ENCODE results near the gene VASH2.

The VASH2 gene

DNA sequence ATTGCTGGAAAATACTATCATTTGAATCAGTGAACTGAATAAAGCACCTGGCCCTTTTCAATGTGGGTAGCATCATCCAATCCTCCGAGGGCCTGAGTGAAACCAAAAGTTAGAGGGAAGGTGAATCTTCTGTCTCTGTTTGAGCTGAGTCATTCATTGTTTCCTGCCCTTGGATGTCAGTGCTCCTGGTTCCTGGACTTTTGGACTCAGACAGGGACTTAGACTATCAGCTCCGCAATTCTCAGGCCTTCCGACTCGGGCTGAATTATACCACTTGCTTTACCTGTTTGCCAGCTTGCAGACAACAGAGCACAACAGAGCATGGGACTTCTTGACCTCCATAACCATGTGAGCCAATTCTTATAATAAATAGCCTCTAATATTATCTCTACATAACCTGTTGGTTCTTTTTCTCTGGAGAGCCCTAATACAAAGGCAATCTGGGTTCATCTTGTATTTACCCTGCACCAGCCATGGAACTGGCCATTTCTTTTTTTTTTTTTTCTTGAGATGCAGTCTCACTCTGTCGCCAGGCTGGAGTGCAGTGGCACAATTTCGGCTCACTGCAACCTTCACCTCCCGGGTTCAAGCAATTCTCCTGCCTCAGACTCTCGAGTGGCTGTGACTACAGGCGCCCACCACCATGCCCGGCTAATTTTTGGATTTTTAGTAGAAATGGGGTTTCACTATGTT is 19.2 kb upstream of the VASH2 start:
- no peak for DNase-seq (ENCODE audit: low read depth in 2 of 2)

DNA sequence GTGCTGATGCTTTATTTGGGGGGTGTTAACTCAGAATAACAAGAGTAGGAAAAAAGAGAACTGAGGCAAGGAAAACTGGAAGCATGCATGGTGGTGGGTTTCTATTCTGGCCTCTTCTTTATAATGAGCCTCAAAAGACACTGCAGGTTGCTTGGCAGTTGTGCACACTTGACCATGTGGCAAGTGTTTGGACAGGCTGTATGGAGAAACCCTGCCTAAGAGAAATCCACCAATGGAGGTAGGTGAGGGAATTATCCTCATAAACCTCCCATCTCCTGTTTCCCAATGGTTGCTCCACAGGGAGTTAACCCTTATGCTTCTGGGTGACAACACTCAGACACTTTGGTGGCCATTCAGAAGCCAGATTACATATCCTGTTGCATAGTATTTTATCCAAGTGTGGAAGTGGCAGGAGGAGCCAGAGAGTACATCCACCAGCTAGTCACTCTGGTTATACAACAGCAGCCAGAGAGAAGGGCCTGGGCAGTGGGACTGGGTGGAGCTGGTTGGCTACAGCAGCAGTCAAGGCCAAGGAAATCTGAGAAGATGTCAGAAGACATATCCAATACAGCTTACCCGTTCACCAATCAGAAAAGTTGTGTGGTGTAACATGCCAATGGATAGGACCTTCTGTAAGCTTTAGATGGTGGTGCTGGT is 16.4 kb upstream of the VASH2 start:
- DNase-seq (ENCODE audit: low read depth in 2 of 2): no peak

DNA sequence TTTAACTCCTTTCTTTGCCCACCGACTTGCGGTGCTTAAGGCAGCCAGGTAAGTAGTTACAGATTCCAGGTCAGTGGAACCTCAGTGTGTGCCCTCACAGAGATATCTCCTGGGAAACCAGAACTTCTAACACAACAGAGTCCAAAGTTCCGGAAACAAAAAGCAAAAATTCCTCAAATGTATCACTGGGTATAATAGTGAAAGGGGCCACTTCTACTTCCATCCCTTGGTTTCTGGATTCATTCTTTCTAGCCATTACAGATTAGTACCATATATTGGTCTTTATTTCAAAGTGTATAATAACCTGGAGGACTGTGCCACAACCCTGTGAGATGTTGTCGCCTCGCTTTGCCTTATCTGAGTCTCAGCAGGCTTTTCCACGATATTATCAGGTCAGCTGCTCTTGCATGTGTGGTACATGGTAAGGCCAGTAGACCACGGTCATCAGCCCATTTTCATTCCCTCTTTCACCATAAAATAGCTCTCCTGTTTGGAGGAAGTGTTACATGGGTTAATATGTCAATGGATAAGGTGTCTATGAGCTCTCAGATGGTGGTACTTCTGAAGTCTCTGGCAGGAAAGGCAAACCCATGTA is 14.9 kb upstream of the VASH2 start:
- DNase-seq (ENCODE audit: low read depth in 2 of 2): no peak

DNA sequence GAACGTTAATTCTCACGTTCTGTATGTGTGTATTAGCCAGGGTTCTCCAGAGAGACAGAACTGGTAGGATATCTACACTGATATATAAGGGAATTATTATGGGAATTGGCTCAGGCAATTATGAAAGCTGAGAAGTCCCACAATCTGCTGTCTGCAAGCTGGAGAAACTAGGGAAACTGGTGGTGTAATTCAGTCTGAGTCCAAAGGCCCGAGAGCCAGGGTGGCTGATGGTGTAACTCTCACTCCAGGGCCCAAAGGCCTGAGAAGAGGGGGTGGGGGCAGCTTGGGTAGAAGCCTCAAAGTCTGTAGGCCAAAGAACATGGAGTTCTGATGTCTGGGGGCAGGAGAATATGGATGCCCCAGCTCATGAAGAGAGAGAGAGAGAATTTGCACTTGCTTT is 13.3 kb upstream of the VASH2 start:
- no peak for DNase-seq (ENCODE audit: low read depth in 2 of 2)

DNA sequence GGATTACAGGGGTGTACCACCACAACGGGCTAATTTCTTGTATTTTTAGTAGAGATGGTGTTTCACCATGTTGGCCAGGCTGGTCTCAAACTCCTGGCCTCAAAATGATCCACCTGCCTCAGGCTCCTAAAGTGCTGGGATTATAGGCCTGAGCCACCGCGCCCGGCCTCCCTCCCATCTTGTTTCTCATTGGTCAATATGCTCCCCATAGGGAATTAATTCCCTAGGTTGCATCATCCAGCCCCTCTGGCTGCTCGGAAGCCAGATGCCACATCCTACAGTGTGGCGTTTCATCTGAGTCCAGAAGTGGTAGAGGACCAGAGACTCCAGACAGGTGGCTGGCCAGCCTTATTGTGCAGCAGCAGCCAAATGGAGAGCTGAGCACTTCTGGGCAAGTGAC is 11.5 kb upstream of the VASH2 start:
- DNase-seq (ENCODE audit: low read depth in 2 of 2): no peak

DNA sequence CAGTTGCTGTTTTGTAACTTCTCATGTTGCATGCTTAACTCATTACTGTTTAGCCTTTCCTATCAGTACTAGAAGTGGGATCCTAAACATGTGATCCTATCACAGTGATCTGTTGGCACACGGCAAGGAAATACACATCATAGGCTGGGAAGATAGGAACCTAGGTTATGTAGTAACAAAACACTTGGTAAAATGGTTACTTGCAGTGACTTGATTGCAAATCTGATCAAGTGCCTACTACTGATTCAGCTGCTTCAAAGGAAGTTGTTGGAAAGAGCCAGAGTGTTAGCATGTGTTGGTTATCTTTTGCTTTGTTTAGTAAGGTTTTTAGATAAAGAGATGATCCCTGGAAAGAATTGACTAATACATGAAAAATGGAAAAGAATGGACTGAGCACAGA is 8.9 kb upstream of the VASH2 start:
- no peak for DNase-seq (ENCODE audit: low read depth in 2 of 2)

DNA sequence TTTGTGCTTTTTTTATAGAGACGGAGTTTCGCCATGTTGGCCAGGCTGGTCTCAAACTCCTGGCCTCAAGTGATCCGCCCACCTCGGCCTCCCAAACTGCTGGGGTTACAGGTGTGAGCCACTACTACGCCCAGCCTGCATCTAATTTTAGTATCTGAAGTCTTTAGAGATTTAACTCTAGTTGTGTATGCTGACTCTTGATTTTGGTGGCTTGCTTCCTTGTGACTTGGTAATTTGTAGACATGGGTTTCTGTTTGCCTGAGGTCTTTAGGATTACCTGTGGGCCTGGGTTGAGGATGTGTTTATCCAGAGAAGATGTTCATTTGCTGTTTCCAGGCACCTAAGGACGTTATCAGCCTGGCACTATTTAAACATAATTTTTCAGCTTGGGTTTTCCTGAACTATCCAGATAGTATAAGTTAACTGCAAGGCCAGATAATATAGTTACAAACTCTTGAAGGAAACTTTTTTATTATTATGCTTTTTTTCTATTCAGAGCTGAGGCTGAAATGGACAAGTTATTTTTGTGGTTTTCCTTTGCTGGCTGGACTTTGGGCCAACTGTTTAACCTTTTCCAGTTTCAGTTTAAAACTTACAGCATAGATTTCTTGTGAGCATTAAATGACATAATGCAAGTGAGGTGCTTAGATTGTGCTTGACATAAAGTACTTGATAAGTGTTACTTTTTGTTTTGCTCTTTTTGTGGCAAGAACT is 7.5 kb upstream of the VASH2 start:
- no peak for DNase-seq (ENCODE audit: low read depth in 2 of 2)

DNA sequence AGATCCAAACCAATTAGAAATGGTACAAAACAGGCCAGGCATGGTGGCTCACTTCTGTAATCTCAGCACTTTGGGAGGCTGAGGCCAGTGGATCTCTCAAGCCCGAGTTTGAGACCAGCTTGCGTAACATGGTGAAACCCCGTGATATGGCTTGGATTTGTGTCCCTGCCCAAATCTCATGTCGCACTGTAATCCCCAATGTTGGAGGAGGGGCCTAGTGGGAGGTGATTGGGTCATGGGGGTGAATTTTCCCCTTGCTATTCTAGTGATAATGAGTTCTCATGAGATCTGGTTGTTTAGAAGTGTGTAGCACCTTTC is 7.0 kb upstream of the VASH2 start:
- no peak for DNase-seq (ENCODE audit: low read depth in 2 of 2)

DNA sequence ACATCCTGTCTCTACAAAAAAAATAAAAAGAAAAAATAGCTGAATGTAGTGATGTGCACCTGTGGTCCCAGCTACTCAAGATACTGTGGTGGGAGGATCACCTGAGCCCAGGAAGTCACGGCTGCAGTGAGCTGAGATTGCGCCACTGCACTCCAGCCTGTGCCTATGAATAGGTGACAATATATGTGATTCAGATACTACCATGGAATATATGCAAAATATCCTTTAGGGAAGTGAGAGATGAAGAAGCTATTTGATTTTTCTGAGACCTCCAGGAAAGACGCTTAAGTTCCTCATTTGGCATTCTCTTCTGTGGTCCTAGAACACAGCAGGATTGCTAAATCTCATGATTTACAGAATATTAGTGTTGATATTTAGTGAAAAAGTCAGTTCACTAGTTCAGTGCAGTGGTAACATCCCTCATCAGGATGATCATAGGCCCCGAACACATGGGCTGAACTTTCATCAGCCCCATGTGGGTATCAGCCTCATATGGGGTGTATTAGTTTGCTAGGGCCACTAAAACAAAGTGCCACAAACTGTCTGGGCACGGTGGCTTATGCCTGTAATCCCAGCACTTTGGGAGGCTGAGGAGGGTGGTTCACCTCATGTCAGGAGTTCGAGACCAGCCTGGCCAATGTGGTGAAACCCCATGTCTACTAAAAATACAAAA is 6.0 kb upstream of the VASH2 start:
- DNase-seq (ENCODE audit: low read depth in 2 of 2): no peak

DNA sequence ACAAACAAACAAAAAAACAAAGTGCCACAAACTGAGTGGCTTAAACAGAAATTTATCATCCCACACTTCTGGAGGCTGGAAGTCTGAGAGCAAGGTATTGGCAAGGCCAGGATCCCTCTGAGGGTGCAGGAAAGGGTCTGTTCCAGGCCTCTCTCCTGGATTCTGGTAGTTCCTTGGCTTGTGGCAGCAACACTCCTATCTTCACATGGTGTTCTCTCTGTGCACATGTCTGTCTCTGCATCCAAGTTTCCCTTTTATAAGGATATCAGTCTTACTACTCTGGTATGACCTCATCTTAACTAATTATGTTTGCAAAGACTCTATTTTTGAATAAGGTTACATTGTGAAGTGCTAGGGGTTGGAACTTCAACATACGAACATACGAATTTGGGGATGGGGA is 5.3 kb upstream of the VASH2 start:
- no peak for DNase-seq (ENCODE audit: low read depth in 2 of 2)

DNA sequence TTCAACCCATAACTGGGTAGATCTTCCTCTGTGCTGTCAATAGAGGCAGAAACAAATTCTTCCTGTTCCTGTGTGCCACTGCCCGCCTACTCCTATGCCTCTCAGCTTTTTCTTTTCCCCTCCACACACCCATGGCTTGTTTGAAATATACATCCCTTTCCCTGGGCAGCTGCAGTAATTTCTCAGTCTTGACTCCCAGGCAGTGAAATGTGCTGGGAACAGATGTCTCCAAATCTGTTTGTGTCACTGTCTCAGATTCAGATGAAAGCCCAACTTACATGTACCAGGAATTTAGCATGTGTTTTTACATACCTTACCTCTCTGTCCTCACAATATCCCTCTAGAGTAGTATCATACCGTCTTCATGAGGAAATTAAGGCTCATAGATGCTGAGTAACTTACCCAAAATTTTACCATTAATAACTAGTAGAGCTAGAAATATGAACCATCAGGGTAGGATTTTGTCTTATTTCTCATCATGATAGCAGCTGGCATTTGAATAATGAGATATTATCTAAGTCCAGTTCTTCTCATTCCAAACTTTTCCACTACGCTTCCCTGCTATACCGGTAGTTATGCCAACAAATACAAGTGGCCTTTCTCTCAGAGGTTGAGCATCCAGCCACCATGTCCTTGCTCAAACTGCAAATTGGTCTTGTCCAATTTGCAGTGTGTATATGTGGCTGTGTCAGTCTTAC is 4.7 kb upstream of the VASH2 start:
- DNase-seq (ENCODE audit: low read depth in 2 of 2): no peak

DNA sequence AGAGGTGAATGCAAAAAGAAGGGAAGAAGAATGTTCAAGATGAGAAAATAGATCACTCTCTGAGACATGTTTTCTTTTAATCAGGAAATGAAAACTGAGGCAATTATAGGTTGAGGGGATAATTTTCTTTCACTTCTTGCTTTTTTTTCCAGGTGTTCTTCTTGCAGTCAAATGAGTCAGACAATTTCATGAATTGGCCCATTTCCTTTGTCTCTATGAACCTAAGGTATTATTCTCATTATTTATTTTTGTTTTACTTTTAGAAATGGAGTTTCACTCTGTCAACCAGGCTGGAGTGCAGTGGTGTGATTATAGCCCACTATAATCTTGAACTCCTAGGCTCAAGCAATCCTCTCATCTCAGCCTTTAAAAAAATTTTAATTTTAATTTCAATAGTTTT is 3.5 kb upstream of the VASH2 start:
- no peak for DNase-seq (ENCODE audit: low read depth in 2 of 2)

DNA sequence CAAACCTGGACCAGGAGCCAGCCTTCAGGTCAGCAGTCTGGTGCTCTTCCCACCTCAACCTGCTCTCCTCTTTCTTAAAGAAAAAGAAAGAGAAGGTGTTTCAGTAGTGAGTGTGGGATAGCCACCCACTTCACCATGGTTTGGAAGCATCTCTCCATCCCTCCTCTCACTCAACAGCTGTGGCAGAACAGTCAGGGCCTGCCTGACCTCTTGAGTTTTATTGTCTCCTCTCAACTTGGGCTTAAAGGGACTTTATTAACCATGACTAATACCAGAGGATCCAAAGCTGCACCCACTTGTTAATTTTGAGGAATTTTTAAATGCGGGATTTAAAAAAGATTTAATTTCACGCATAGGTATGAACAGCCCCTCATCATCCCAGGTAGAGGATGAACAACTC is 570 bp upstream of the VASH2 start:
- no peak for DNase-seq (ENCODE audit: low read depth in 2 of 2)

DNA sequence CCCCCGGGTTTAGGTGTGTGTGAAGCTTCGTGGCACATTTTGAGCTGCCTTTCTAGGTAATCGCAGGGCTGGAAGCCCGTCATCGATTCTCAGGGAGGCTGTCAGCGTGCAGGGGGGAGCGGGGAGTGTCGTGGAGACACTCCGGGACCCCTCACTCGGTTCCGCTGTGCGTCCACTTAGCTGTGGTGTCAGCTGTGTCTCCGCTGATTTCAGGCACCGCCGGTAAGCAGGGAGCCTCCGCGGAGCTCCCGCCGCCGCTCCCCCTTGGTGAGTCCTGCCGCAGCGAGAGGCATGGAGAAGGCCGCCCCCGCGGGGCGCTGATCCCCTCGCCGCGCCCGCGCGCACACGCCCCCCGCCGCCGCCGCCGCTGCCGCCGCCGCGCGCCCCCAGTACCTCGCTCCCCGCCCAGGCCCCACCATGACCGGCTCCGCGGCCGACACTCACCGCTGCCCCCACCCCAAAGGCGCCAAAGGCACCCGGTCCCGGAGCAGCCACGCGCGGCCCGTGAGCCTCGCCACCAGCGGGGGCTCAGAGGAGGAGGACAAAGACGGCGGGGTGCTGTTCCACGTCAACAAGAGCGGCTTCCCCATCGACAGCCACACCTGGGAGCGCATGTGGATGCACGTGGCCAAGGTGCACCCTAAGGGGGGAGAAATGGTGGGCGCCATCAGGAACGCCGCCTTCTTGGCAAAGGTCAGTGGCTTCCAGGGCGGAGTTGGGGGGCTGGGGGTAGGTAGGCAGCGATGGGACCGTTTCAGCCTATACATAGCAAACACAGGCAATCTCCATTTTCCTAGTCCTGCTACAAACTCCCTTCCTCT is 995 bp downstream of the VASH2 start:
- no peak for DNase-seq (ENCODE audit: low read depth in 2 of 2)

DNA sequence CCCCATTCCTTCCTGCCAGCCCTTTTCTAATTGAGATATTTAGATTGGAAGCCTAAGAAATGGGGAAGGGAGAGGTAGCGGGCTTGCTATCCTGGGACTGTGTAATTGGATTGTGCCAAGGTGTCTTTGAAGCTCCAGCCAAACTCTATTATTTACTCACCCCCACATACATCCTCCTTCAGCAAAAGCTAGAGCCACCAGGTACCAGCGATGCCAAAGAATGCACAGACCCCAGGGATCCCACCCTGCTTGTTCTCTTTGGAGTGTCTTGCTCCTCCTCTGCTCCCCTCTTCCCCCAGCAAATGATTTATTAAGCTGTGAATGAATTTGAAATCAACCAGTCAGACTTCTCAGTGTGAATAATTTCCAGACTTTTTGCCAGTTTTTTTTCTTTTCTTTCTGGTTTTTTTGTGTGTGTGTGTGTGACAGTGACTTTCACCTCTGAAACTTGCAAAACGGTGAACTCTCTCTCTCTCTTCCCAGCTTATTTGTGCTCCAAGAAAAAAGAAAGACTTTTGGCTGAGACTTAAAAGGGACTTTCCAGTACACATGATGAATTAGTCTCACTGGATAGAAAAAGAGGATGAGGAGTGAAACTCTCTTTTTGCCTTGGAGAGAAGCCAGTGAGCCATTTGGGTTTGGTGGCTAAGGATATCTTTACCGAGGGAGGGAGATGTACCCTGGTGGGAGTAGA is 1.8 kb downstream of the VASH2 start:
- DNase-seq (ENCODE audit: low read depth in 2 of 2): no peak

DNA sequence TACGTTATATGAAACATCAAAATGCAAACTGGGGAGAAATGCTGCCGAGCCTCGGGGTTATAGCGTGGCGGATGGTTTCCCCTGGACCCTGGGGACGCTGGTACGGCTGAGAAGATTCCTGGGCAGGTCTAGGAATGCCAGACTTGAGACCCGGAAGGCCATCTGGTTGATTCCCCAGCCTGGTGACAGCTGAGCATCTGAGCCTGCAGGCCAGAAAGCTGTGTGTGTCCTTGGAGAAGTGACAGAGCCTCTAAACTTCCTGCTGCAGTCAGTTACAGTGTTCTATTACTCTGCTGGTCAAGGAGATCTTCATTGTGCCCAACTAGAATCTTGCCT is 2.3 kb downstream of the VASH2 start:
- DNase-seq (ENCODE audit: low read depth in 2 of 2): no peak

DNA sequence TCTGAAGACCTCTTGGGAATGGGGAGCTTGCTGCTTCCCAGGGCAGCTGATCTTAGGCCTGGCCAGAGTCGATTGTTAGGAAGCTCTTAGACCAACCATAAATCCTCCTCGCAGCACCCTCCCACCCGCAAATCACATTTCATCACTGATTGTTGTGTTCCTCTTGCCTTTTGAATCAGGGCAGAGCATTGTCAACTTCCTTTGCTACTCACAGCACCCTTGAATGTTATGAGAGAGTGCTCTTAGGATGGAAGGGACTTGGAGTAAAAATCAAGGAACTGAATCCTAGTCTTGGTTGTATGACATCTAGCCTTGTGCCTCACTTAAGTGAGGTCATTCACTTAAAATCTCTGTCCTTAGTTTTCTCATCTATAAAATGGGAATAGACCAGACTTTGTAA is 3.0 kb downstream of the VASH2 start:
- DNase-seq (ENCODE audit: low read depth in 2 of 2): no peak

DNA sequence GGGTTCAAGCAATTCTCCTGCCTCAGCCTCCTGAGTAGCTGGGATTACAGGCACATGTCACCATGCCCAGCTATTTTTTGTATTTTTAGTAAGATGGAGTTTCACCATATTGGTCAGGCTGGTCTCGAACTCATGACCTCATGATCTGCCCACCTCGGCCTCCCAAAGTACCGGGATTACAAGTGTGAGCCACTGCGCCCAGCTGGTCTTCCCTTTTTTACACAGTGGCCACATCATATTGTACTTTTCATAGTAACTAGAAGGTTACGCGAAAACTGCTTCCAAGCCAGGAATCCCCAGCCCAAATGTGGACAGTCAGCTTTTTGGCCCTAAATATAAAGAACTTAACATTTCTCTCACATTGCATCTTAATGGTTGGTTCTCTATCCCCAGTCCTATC is 4.2 kb downstream of the VASH2 start:
- no peak for DNase-seq (ENCODE audit: low read depth in 2 of 2)

DNA sequence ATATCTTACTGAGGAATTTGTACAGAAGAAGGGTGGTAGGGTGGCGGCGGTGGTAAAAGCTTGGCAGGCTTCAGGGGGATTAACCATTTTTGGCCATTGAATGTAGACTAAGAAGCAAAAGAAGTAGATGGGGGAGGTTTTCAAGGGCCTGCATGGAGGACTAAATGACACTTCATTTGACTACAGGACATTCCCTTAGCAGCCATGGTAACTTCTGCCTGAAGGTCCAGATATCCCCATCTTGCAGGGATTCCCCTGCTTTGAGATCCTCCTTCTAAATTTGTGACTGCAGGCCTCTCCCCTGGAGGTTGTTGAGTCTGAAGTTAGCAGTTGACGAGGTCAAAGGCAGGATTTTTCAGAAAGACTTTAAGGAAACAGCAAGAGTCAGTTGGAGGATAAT is 4.8 kb downstream of the VASH2 start:
- DNase-seq (ENCODE audit: low read depth in 2 of 2): no peak

DNA sequence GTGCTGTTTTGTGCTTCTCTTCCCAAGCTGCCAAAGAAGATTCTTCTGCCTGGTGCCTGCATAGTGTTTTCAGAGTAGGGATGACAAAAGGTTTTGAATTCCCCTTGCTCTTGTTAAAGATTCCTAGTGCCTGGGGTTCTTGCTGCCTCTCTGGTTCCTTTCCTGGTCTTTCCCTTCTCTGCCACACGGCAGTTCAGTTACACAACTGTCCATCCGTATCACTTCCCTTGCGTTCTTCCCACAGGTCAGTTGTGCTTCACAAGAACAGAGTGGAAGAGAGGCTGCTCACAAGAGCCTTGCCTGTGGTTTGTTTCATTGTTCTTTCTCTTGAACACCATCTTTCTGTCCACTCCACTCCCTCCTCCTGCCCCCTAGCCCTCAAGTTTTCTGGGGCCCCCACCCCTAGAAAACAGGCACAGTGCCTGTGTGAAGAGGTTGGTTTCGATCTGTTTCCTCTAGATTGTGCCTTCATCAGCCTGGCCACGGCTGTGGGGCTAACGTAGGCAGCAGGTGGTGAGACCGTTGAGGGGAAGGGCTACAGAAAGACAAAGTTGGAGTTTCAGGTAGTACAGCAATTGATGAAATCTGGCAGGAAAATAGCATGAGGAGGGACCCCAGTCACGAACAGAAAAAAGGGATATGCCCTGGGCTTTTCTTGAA is 5.8 kb downstream of the VASH2 start:
- DNase-seq (ENCODE audit: low read depth in 2 of 2): no peak
